ENCODE results near the gene NR1H2. TPM values are rescaled to one million over a fixed set of nuclear protein-coding genes. Genes with fewer than 3 reads are reported as not detected.
"Not testable (repeated sequence)": the region's sequence is repeated elsewhere in the genome, so short reads cannot be mapped to it uniquely, and the experiment has no call there.

Gene NR1H2
- total RNA-seq, 6 experiments from 2014 or later = 23.6 to 57.9 (median 33.8) TPM

DNA sequence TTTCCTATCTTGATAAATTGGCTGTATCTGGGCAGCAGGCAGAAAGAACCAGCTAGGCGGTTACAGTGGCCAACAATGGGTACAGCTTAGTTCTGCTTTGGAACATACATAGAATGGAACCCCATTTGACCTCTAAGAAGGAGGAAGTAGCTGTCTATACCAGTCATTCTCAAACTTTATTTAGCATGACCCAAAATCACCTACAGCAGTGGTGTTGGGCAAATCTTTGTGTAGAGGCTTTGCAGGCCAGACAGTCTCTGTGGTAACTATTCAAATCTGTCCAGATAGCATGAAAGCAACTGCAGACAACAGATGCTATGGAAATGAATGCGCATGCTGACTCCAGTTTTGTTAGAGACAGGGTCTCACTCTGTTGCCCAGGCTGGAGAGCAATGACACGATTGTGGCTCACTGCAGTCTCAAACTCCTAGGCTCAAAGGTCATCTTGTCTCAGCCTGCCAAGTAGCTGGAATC lies 35.1 kb upstream of the NR1H2 start:
- Histone ChIP-seq H3K4me1 (no peaks in the 10 kb centered on the region), H3K4me3 (no peak overlapping the region), H3K27me3 (no peaks in the 10 kb centered on the region), H3K27ac (no peak overlapping the region), H3K36me3 (no peaks in the 10 kb centered on the region), H3K9me3 (no peaks in the 10 kb centered on the region)
- WGBS (ENCODE audit: insufficient coverage, low coverage, low lambda C conversion rate, missing lambda C conversion rate) = 33% methylated on average over 1 of the region's 3 CpGs
- ATAC-seq (peak; percentile 34 to 67 (median 50)), DNase-seq (no peak)
- no peak for TF ChIP-seq POLR2A (IDR thresholded peaks at IDR 0.05)
- TF ChIP-seq, protein P1, sequence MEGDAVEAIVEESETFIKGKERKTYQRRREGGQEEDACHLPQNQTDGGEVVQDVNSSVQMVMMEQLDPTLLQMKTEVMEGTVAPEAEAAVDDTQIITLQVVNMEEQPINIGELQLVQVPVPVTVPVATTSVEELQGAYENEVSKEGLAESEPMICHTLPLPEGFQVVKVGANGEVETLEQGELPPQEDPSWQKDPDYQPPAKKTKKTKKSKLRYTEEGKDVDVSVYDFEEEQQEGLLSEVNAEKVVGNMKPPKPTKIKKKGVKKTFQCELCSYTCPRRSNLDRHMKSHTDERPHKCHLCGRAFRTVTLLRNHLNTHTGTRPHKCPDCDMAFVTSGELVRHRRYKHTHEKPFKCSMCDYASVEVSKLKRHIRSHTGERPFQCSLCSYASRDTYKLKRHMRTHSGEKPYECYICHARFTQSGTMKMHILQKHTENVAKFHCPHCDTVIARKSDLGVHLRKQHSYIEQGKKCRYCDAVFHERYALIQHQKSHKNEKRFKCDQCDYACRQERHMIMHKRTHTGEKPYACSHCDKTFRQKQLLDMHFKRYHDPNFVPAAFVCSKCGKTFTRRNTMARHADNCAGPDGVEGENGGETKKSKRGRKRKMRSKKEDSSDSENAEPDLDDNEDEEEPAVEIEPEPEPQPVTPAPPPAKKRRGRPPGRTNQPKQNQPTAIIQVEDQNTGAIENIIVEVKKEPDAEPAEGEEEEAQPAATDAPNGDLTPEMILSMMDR (IDR thresholded peaks at IDR 0.05) = no peak
- intact Hi-C loops (cut with DNase I) = no loop called here

DNA sequence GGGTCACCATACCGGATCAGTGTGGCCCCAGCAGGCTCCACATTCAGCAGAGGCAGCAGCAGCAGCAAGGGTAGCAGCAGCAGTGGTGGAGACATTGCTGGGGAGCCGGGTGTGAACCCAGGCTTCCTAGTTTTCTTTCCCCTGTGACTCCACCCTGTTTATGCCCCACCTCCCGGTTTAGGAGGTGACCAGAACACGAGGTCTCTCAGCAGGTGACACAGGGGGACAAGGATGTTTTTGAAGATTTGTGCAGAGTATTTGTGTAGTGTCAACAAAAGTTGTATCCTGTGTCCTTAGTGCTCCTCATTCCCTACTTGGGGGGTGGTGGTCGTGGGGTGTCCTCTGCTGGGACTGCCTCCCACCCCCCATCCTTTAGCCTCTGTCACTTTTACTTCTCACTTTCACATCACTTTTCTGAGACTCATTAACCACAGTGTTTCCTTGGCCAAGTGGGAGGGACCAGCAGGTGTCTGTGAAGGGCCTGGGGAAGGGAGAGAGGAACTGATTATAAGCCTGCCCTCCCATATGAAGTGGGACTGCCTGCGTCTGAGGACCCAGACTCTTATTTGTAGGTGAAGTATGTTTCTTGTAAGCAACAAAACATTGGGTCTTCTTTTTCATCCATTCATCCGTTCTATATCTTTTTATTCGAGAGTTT lies 31.5 kb upstream of the NR1H2 start:
- WGBS (ENCODE audit: insufficient coverage, low coverage, low lambda C conversion rate, missing lambda C conversion rate) = 72% methylated on average over 5 of the region's 8 CpGs
- ATAC-seq (peak; percentile 22 to 65 (median 46)), DNase-seq (peak in 2 of 3 donors; percentile 23 to 29)
- Histone ChIP-seq H3K36me3 (no peaks in the 10 kb centered on the region), H3K9me3 (no peaks in the 10 kb centered on the region), H3K27me3 (no peaks in the 10 kb centered on the region), H3K27ac (no peak overlapping the region), H3K4me3 (no peak overlapping the region), H3K4me1 (peaks cover 0 to 11% (median 0%) of the 10 kb centered on the region in 4 donors)
- intact Hi-C loops (cut with DNase I) = no loop called here
- no peak for TF ChIP-seq POLR2A (IDR thresholded peaks at IDR 0.05)
- TF ChIP-seq, protein P1 (IDR thresholded peaks at IDR 0.05) = no peak

DNA sequence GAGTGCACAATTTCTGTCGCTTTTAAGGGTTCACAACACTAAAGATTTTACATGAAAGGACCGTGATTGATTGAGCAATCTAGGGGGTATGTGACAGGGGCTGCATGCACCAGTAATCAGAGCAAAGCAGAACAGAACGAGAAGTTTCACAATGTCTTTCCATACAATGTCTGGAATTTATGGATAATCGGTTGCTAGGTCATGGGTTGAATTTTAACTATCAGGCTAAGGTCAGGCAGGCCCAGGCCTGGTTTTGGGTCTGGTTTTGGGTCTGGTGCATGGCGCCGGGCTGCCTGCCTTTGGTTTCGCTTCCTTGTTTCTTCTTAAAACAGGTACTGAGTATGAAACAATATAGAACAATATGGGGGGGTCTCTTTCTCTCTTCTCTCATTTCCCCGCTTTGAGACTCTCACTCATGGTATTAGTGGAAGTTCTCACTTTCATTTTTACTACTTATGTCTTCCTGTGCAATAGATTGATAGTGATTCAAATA lies 29.1 kb upstream of the NR1H2 start:
- H3K9me3 ChIP-seq; ATAC-seq; H3K4me3 ChIP-seq; intact Hi-C loops (cut with DNase I); H3K36me3 ChIP-seq; H3K27me3 ChIP-seq; H3K27ac ChIP-seq; DNase-seq: not testable (repeated sequence)
- WGBS (ENCODE audit: insufficient coverage, low coverage, low lambda C conversion rate, missing lambda C conversion rate) = 41% methylated on average over 5 of the region's 8 CpGs
- H3K4me1 ChIP-seq = peaks cover 0 to 16% (median 0%) of the 10 kb centered on the region in 4 donors

DNA sequence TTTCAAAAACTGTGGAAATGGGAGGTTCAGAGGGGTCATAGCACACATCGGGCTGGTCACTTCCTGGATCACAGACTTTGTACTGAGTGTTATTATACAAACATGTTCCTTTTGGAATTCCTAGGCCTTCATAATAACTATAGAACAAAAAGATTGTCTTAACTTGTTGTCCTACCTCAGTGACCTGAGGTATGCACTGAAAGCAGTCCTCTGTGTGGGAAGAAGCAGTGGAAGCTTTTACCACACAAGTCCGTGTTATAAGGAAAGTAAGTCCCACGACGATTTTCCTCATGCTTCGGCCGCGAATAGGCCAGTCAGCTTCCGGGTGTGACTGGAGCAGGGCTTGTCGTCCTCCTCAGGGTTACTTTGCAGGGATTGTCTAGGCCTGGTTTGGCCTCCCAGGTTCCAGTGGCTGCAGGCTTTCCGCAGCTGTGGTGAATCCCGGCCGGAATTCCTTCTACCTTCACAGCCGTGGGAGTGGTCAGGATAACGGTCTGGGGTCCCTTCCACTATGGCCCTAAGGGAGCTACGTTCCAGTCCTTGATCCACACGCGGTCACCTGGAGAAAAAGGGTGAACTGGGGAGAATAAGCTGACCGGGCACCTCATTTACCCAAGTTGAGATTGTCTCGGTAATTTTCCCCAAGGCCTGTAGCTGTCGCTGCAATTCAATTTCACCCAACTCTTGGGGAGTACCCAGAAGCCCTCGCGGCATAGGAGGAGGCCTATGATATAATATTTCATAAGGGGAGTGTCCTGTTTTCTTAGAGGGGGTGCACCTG lies 26.8 kb upstream of the NR1H2 start:
- no peak overlapping the region for H3K4me3 ChIP-seq
- no peak for DNase-seq
- ATAC-seq = no peak

More for the DNA sequence above, 26.8 kb upstream of the NR1H2 start:
- Histone ChIP-seq H3K27ac (peak overlapping the region in 1 of 3 donors; percentile 24), H3K27me3 (no peaks in the 10 kb centered on the region), H3K9me3 (no peaks in the 10 kb centered on the region), H3K4me1 (peaks cover 0 to 17% (median 0%) of the 10 kb centered on the region in 4 donors), H3K36me3 (no peaks in the 10 kb centered on the region)
- 37% methylated on average over 8 of the region's 22 CpGs for WGBS (ENCODE audit: insufficient coverage, low coverage, low lambda C conversion rate, missing lambda C conversion rate)
- TF ChIP-seq, protein P1 (IDR thresholded peaks at IDR 0.05) = no peak
- TF ChIP-seq POLR2A (IDR thresholded peaks at IDR 0.05) = no peak
- intact Hi-C loops (cut with DNase I) = no loop called here
